NCI-H2081 treated with DMSO at 0.1 percent for 48 hours (cell line): ENCODE measurements around the gene NLGN1.
"Not testable (repeated sequence)": the region's sequence is repeated elsewhere in the genome, so short reads cannot be mapped to it uniquely, and the experiment has no call there.

Source experiments
- DNase-seq: peaks from one replicate; lab custom pipeline; 2025; lab: John Stamatoyannopoulos, UW

Gene NLGN1

GRCh38 chr3:173429527-173429926 lies 32.0 kb downstream of the NLGN1 start:
- no peak for DNase-seq

- DNase-seq, result no peak
Observed at GRCh38 chr3:173430576-173430975, 33.0 kb downstream of the NLGN1 start.

- DNase-seq, result no peak
Observed at GRCh38 chr3:173439004-173439403, 41.5 kb downstream of the NLGN1 start.

GRCh38 chr3:173440514-173440913 lies 43.0 kb downstream of the NLGN1 start:
- DNase-seq, result no peak

GRCh38 chr3:173451561-173451960 lies 54.0 kb downstream of the NLGN1 start:
- not testable (repeated sequence) for DNase-seq

- DNase-seq, result no peak
Observed at GRCh38 chr3:173463250-173463649, 65.7 kb downstream of the NLGN1 start.

- DNase-seq, result no peak
Observed at GRCh38 chr3:173465112-173465511, 67.6 kb downstream of the NLGN1 start.

- DNase-seq, result no peak
Observed at GRCh38 chr3:173465898-173466678, 68.5 kb downstream of the NLGN1 start.

GRCh38 chr3:173467501-173467900 lies 70.0 kb downstream of the NLGN1 start:
- DNase-seq, result no peak

- no peak for DNase-seq
Observed at GRCh38 chr3:173473237-173473636, 75.7 kb downstream of the NLGN1 start.

- no peak for DNase-seq
Observed at GRCh38 chr3:173479301-173479700, 81.8 kb downstream of the NLGN1 start.

- DNase-seq, result no peak
Observed at GRCh38 chr3:173501931-173502489, 104.5 kb downstream of the NLGN1 start.

GRCh38 chr3:173502983-173503568 lies 105.5 kb downstream of the NLGN1 start:
- peak; percentile 62 for DNase-seq

- no peak for DNase-seq
Observed at GRCh38 chr3:173510565-173510964, 113.0 kb downstream of the NLGN1 start.

- DNase-seq, result no peak
Observed at GRCh38 chr3:173513123-173513522, 115.6 kb downstream of the NLGN1 start.

- no peak for DNase-seq
Observed at GRCh38 chr3:173529062-173529711, 131.6 kb downstream of the NLGN1 start.

- DNase-seq, result no peak
Observed at GRCh38 chr3:173531602-173532001, 134.1 kb downstream of the NLGN1 start.

- DNase-seq, result no peak
Observed at GRCh38 chr3:173538410-173538809, 140.9 kb downstream of the NLGN1 start.

GRCh38 chr3:173545590-173545989 lies 148.0 kb downstream of the NLGN1 start:
- DNase-seq, result not testable (repeated sequence)

- DNase-seq, result no peak
Observed at GRCh38 chr3:173547070-173547469, 149.5 kb downstream of the NLGN1 start.

- DNase-seq, result no peak
Observed at GRCh38 chr3:173548261-173548660, 150.7 kb downstream of the NLGN1 start.

- DNase-seq, result no peak
Observed at GRCh38 chr3:173552526-173552925, 155.0 kb downstream of the NLGN1 start.
